ENCODE data around the gene ATP6V0C. TPM values are rescaled to one million over a fixed set of nuclear protein-coding genes. Genes with fewer than 3 reads are reported as not detected.

The ATP6V0C gene
- total and polyA plus RNA-seq, 2 of the 8 experiments (the other 6 are each of a cell fraction or from before 2014, with no cell fraction given): 125 to 176 TPM

GRCh38 chr16:2526135-2526534 is 12.4 kb downstream of the ATP6V0C start:
- 89% methylated on average over 3 of the region's 8 CpGs; no CpG with 5 or more reads in 1 of the 2 experiments for WGBS, 2 experiments (ENCODE audit: extremely low coverage in 1 of 2, insufficient coverage in 1 of 2, insufficient read length in 1 of 2, insufficient replicate concordance in 2 of 2, low coverage in 1 of 2, low lambda C conversion rate in 2 of 2, missing lambda C conversion rate in 1 of 2)
- Histone ChIP-seq H3K9ac (replicated peaks in 1 of 4; ENCODE audit: extremely low read depth in 1 of 4, low read depth in 3 of 4, low read length in 3 of 4) (no peak overlapping the region), H3K14ac (ENCODE audit: insufficient read length) (no peak overlapping the region), H3K4ac (replicated peaks; ENCODE audit: insufficient read length, low read depth, low read length) (no peak overlapping the region), H3K18ac (ENCODE audit: extremely low read depth, low read length) (no peak overlapping the region), H3K36me3 (ENCODE audit: control insufficient read depth in 2 of 4, insufficient read depth in 4 of 4, low read length in 3 of 4) (peaks cover 7 to 25% (median 16%) of the 10 kb centered on the region in 4 experiments), H3K23me2 (ENCODE audit: low read depth, low read length) (no peaks in the 10 kb centered on the region), H2BK20ac (ENCODE audit: low read length) (no peak overlapping the region), H3K23ac (ENCODE audit: insufficient read length) (no peak overlapping the region), H4K91ac (replicated peaks; ENCODE audit: insufficient read length, low read length) (no peak overlapping the region), H2AK5ac (ENCODE audit: low read depth, low read length) (no peak overlapping the region), H4K20me1 (replicated peaks in 1 of 2; ENCODE audit: control insufficient read depth in 1 of 2, insufficient read depth in 2 of 2, low read length in 2 of 2) (peaks cover 0 to 19% of the 10 kb centered on the region in 2 experiments), H3K4me2 (ENCODE audit: insufficient read depth in 1 of 2, low read depth in 2 of 2, low read length in 2 of 2) (no peak overlapping the region), H3K27ac (ENCODE audit: low read depth, low read length) (no peak overlapping the region), H3K79me1 (ENCODE audit: low read depth, low read length) (peaks cover 5% of the 10 kb centered on the region), H2BK15ac (ENCODE audit: low read length) (no peak overlapping the region), H4K5ac (ENCODE audit: insufficient read length, low read depth, low read length) (no peak overlapping the region), H3K79me2 (ENCODE audit: control insufficient read depth in 1 of 2, insufficient read depth in 2 of 2, low read length in 2 of 2) (peaks cover 0 to 3% of the 10 kb centered on the region in 2 experiments; a peak in 1 of 4 replicates), H4K8ac (ENCODE audit: extremely low read depth, insufficient read depth, low read length) (no peak overlapping the region), H3K27me3 (replicated peaks in 1 of 4; ENCODE audit: control insufficient read depth in 3 of 4, extremely low read depth in 1 of 4, insufficient read depth in 3 of 4, low read length in 3 of 4) (no peaks in the 10 kb centered on the region), H3K4me3 (ENCODE audit: extremely low read depth in 1 of 4, insufficient read depth in 2 of 4, low read depth in 3 of 4, low read length in 4 of 4) (no peak overlapping the region), H3K4me1 (replicated peaks in 1 of 4; ENCODE audit: control insufficient read depth in 3 of 4, insufficient read depth in 4 of 4, low read length in 3 of 4) (peaks cover 0 to 8% (median 5%) of the 10 kb centered on the region in 4 experiments; a peak in 4 of 7 replicates), H3K9me3 (ENCODE audit: insufficient read depth in 2 of 2, low read depth in 1 of 2, low read length in 1 of 2) (no peaks in the 10 kb centered on the region), H2BK5ac (ENCODE audit: low read depth, low read length) (no peak overlapping the region), H2BK120ac (replicated peaks; ENCODE audit: low read depth, low read length) (no peak overlapping the region), H2BK12ac (ENCODE audit: low read depth, low read length) (no peak overlapping the region), H2AFZ (ENCODE audit: low read length) (no peak overlapping the region), H3K56ac (replicated peaks; ENCODE audit: insufficient read length, low read depth, low read length) (no peak overlapping the region)
- ChIA-PET POLR2A (ENCODE audit: partially characterized antibody) (interaction anchor here (0.8 to 2.3 kb wide), 3 partner anchors 8 to 25 kb away, joined by 3 to 7 read pairs (median 3); no protein-coding TSS in a partner anchor), CTCF (ENCODE audit: partially characterized antibody) (interaction anchor here (0.7 to 1.8 kb wide), 2 partner anchors 10 to 25 kb away, joined by 3 to 4 read pairs; no protein-coding TSS in a partner anchor)
- FAIRE-seq (no peak), DNase-seq (ENCODE audit: low read depth in 1 of 2, low spot score in 2 of 2) (no peak)
- TF ChIP-seq CTCF (IDR thresholded peaks at IDR 0.05; ENCODE audit: control extremely low read depth in 1 of 3, insufficient read depth in 1 of 3, low read depth in 1 of 3, low read length in 3 of 3) (no peak), ASH2L (IDR thresholded peaks at IDR 0.05; ENCODE audit: low read length) (no peak), SIN3A (conservative IDR thresholded peaks at IDR 0.05 in 1 of 2, IDR thresholded peaks at IDR 0.05 in 1 of 2; ENCODE audit: low read depth in 1 of 2, low read length in 2 of 2) (no peak), ZNF274 (IDR thresholded peaks at IDR 0.05; ENCODE audit: borderline replicate concordance, extremely low read depth, low read length) (no peak)

All from H1 (cell line).